ENCODE results near the gene TBL1XR1.

TBL1XR1 gene

DNA sequence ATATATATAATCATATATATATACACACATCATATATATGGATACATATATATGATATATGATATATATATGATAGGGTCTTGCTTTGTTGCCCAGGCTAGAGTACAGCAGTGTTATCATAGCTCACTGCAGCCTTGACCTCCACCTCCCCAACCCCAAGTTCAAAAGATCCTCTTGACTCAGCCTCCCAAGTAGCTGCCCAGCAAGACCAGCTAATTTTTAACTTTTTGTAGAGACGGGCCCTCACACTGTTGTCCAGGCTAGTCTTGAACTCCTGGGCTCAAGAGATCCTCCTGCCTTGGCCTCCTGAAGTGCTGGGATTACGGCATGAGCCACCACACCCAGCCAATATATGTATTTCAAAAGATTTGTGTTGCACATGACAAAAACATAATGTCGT, 83.0 kb downstream of the TBL1XR1 start:
- in situ Hi-C loops (cut with MboI; ENCODE audit: low sequenced_read_pairs), result no loop called here

DNA sequence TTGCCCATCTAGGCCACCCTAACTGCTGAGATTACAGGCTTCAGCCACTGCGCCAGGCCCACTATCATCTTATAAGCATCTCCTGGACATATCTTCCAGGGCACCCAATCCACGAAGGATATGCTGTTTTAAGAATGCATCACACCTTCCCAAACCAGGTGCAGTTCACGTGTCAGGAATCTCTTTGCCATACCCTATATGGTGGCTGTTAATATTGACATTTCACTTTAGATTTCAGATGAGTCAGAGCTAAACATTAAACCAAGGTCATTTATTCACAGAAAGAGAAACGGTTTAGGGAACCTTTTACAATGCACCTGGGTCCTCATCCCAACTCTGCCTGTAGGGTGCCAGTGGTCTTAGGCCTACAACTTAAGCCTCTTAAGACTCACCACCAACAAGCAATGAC, 85.7 kb downstream of the TBL1XR1 start:
- in situ Hi-C loops (cut with MboI; ENCODE audit: low sequenced_read_pairs), result no loop called here

DNA sequence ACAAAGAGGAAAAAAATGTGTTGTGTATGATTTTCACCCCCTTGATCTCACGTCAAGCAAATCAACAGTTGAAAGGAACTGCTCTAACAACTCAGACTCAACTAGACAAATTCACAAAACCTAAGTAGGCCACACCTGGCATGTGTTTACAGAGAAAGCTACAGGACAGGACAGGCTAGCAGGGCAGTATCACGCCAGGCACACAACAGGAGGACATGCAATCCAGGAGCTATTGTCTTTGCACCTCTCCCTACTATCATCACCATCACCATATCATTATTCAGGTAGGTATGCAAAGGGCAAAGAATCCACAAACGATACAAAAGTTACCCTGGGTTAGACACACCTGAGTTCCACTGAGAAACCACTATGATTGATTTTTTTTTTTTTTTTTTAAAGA, 86.4 kb downstream of the TBL1XR1 start:
- in situ Hi-C loops (cut with MboI; ENCODE audit: low sequenced_read_pairs), result no loop called here

GRCh38 chr3:177110386-177110785, 86.9 kb downstream of the TBL1XR1 start:
- in situ Hi-C loops (cut with MboI; ENCODE audit: low sequenced_read_pairs), result no loop called here

DNA sequence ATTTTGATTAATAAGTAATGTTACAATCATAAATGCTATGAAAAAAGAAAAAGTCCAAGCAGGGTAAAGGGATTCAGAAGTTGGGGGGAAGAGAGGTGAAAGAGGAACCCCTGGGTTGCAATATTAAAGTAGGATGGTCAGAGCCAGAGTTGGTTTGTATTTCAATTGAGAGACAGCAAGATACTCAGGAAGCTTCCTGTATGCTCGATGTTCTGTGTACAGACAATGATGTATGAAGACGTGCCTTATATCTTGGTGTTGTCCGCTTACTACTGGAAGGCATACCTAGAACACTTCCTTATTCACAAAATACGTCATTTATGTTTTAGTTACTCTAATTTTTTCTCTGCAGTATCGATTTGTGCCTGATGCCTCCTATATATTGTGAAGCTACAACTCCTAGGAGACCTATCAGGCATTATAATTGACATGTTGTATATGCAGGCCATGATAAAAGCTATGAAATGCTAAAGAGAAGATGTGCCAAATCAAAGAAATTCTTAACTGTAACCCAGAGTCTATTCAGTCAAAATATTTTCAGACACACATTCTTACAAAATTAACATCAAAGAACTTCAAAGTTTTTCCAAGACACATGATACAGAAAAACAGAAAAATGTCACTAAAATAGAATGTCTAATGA, 87.5 kb downstream of the TBL1XR1 start:
- in situ Hi-C loops (cut with MboI; ENCODE audit: low sequenced_read_pairs), result no loop called here

DNA sequence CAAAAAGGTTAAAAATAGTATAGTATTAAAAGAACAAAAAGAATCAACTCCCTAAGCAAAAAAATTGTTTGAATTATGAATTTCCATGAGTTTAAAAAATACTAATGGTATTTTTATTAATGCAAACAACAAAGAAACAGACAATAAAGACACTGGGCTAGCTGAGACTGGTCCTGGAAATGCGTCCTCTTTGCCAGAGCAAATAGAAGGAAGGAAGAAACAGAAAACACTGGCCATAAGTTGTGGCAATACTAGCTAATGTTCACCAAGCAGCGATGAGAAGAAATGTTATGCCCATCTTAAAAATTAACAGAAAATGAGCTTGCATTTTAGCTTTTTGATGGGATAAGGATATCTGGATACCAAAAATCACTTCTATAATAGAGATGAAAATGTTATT, 88.6 kb downstream of the TBL1XR1 start:
- in situ Hi-C loops (cut with MboI; ENCODE audit: low sequenced_read_pairs), result no loop called here

DNA sequence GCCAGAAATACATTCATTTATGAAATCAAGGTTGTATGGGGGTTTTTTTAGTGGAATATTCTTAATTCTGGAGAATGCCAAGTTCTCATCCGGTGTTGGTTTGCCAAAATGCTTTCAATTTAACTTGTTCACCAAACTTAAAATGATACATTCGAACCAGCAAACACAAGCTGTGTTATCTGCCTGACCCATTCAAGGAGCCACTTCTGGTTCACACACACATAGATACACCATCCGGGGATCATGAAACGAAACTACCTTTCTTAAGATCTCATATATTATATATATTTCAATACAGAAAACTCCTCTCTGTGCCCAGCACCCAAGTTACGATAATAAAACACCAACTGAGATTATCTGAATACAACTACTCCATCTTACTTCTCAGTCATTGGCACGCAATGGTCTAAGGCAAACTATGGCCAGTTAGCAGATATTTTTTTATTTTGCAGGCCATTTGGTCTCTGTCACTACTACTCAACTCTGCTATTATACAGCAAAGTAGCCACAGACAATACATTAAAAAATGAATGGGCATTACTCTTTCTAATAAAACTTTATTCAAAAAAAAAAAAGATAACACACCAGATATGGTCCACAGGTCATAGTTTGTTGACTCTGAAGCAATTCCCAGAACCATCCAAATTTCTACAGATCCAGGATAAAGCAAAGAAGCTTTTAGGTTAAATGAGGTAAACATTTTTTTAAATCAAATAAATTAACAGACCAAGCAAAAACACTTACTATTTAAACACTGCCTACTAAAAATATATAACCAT, 89.6 kb downstream of the TBL1XR1 start:
- in situ Hi-C loops (cut with MboI; ENCODE audit: low sequenced_read_pairs), result no loop called here

GRCh38 chr3:177106594-177106993, 90.7 kb downstream of the TBL1XR1 start:
- in situ Hi-C loops (cut with MboI; ENCODE audit: low sequenced_read_pairs), result no loop called here

DNA sequence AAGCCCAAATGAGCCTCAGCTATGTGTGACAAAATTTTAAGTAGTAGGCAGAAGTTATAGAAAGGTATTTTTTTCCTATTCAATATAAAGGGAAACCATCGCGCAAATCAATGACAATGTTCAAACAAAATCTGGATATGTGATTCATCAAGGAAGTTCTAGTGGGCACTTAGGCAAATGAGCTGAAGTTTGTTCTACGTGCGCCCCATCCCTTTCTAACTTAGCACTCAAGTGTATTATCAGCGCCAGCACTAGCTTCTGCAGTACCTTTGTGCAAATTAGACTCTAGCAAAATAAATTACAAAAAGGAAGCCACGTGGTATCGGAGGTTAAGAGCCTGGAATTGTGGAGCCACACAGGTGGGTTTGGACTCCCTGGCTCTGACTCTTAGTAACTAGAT, 91.1 kb downstream of the TBL1XR1 start:
- in situ Hi-C loops (cut with MboI; ENCODE audit: low sequenced_read_pairs), result no loop called here

DNA sequence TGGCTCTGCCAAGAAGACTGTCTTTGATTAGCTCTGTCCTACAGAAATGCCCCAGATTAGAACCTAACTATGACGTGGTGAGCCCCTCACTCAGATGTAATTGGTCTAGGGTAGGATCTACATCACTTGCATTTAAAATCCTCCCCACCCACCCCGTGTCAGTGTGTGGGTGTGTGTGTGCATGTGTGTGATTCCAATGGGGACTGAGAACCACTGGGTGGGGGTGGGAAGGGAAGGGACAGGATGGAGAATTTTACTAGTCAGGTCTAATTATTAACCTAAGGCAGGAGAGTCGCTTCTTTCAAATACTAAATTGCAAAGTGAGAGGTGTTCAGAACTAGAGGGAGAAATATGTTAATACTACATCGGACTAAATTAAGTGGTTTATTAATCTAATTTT, 91.7 kb downstream of the TBL1XR1 start:
- in situ Hi-C loops (cut with MboI; ENCODE audit: low sequenced_read_pairs), result no loop called here

DNA sequence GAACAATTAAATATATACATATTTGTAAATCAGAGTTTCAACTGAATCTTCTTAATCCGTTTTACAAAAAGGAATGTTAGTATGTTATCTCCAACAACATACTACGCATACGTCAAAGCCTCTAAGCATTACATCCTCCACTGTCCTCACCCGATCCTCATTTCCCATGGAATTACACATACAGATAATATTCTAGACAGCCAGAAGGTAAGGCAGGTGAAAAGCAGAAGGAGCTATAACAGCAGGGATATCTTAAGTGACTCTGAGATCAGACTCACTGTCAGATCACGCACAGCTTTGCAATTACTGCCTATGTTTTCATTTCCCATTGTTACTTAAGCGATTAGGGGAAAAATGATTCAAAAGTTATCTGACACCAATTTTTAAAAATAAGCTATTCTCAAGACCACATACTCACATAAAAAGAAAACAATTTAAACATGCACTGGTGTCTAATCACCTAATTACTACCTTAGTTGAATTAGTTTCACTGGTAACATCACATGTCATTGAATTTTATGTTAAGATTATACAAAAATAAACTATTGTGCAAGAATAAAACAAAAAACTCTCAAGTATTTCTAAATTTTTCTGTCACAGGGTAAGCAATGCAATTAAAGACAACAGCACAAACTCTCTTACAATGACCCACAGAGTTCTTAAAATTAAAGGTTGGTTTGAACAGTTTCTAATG, 92.8 kb downstream of the TBL1XR1 start:
- in situ Hi-C loops (cut with MboI; ENCODE audit: low sequenced_read_pairs), result no loop called here

DNA sequence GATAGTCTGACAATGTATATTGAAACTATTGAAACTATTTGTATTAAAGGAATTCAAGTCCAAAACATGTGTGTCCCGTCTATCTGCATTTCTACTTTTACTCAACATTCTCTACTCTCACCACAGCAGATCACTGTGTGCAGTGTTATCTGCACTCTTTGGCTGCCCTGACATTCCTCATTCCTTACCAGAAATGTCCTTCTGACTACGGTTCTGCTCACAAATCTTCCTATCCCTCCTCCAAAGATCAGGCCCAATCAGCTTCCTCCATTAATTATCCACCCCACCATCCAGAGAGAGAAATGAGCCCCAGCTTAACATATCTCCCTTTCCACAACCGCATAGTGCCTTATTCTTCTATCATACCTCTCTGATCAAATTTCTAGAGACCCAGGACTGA, 94.7 kb downstream of the TBL1XR1 start:
- in situ Hi-C loops (cut with MboI; ENCODE audit: low sequenced_read_pairs), result no loop called here

- in situ Hi-C loops (cut with MboI; ENCODE audit: low sequenced_read_pairs), result no loop called here
Observed at GRCh38 chr3:177098551-177098950, 98.7 kb downstream of the TBL1XR1 start.

DNA sequence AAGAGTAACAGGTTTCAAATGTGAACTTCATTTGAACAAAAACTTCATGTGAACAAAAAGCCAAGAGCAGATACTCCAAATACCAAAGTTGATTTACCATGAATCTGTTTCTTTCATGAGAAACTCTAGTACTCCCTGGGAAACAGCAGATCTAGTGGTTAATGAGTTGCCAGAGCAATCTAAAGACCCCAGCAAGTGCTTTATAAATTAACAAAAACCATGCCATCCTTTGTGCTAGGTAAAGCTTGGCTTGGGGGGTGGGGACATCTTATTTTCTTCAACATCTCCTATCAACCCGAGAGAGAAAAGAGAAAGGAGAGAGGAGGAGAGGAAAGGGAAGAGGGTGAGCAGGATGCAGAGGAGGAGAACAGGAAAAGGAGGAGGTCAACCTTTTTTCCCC, 100.7 kb downstream of the TBL1XR1 start:
- in situ Hi-C loops (cut with MboI; ENCODE audit: low sequenced_read_pairs), result no loop called here

GRCh38 chr3:177093966-177094365, 103.3 kb downstream of the TBL1XR1 start:
- in situ Hi-C loops (cut with MboI; ENCODE audit: low sequenced_read_pairs), result no loop called here

DNA sequence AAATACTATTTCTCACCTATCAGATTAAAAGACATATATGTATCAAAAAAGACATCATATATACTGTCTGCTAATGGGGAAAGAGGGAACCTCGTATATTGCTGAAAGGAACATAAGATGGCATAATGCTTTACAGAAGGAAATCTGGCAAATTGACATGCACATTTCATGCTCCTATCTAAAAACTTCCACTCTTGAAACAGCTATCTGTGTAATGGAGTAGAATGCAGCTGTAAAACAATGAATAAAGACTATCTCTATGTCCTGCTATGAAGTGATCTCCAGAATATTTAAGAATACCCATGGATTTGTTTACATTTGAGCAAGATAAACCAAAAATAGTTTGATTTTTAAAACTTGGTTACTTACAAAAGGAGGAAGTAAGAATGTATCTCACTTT, 107.4 kb downstream of the TBL1XR1 start:
- in situ Hi-C loops (cut with MboI; ENCODE audit: low sequenced_read_pairs), result no loop called here

- in situ Hi-C loops (cut with MboI; ENCODE audit: low sequenced_read_pairs), result no loop called here
Observed at GRCh38 chr3:177089110-177089509, 108.2 kb downstream of the TBL1XR1 start.

DNA sequence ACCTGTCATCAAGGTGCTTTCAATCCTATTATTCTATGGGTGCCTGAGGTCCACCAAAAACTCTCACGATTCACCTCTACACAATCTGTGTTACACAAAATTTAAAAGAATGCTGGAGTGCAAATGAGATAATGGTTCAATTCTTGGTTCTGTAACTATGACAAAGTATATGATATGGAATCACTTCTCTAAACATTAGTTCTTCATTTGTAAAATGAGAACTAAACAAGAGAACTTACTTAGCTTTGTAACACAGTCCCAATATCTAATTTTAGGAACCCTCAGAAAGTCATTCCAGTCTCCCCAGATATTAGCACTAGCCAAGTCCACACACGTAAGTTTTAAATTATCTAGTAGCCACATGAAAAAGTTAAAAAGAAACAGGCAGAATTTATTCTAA, 111.5 kb downstream of the TBL1XR1 start:
- in situ Hi-C loops (cut with MboI; ENCODE audit: low sequenced_read_pairs), result no loop called here

- in situ Hi-C loops (cut with MboI; ENCODE audit: low sequenced_read_pairs), result no loop called here
Observed at GRCh38 chr3:177084616-177085015, 112.7 kb downstream of the TBL1XR1 start.

DNA sequence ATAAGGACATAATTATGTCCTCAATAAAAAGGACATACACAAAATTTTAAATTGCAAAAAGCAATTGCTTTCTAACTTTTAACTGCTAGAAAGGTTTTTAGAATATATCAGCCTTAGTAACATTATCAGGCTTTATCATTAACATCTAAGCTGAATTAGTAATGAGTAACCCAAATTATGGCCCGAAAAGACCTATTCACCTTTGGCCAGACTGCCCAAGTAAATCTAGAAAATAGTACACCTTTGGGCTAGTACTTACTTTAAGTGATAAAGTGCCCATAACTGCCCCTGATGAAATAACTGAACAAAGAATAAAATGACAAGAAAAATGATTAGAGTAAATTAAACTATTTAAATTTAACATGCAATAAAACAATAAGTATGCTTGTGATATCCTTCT, 117.2 kb downstream of the TBL1XR1 start:
- in situ Hi-C loops (cut with MboI; ENCODE audit: low sequenced_read_pairs), result no loop called here

DNA sequence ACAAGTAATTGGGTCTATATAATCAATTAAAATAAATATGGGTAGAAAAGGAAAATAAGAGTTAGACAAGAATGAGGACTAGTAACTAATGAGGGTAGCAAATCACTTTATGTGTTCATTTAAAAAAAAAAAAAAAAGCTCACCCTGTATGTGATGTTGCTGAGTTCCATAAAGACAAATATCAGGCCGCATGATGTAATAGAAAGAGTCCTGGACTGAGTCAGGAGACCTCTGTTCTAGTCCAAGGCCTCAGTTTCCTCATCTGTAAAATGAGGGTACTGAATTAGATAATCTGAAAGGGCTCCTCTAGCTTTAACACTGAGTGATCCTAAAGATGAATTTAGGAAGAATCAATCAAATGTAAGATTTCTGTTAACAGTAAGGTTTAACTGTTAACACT, 117.6 kb downstream of the TBL1XR1 start:
- in situ Hi-C loops (cut with MboI; ENCODE audit: low sequenced_read_pairs), result no loop called here

- in situ Hi-C loops (cut with MboI; ENCODE audit: low sequenced_read_pairs), result no loop called here
Observed at GRCh38 chr3:177071496-177072156, 125.7 kb downstream of the TBL1XR1 start.

Measured in HL-60/S4 (cell line).